HEK293T (cell line): Measurements from ENCODE around the gene ABCC6.
"Not testable (repeated sequence)": the region's sequence is repeated elsewhere in the genome, so short reads cannot be mapped to it uniquely, and the experiment has no call there.

ENCODE experiments used
- CTCF ChIA-PET: fragments of 350-600 bp; formaldehyde crosslinking; extraction: SDS; loops from one replicate; lab custom pipeline; 2021; ENCODE audit warnings: antibody characterized with exemption, inconsistent platforms; lab: Yijun Ruan, JAX
- POLR2A ChIA-PET: fragments of 350-600 bp; formaldehyde crosslinking; extraction: SDS; loops from one replicate; lab custom pipeline; 2020; ENCODE audit warnings: antibody characterized with exemption, inconsistent platforms; lab: Yijun Ruan, JAX
- DNase-seq: peaks from one replicate; pipeline ENCODE4 v3.0.0; 2012; ENCODE audit warnings: mixed read lengths; ENCODE audit errors: extremely low spot score
- ARNT ChIP-seq: fragments of 450-650 bp; IDR thresholded peaks from 2 replicates; pipeline ENCODE4 v1.6.1; 2017; ENCODE audit warnings: mild to moderate bottlenecking
- BHLHE40 ChIP-seq: fragments of 450-650 bp; IDR thresholded peaks from 2 replicates; pipeline ENCODE4 v1.6.1; 2016; ENCODE audit warnings: mild to moderate bottlenecking, moderate library complexity, borderline replicate concordance
- CTBP1 ChIP-seq: fragments of 450-650 bp; IDR thresholded peaks from 2 replicates; pipeline ENCODE4 v1.6.1; 2016; ENCODE audit warnings: borderline replicate concordance
- ELF4 ChIP-seq: fragments of 450-650 bp; IDR thresholded peaks from 2 replicates; pipeline ENCODE4 v1.6.1; 2017; ENCODE audit warnings: antibody characterized with exemption
- FOXA1 ChIP-seq: fragments of 450-650 bp; IDR thresholded peaks from 2 replicates; pipeline ENCODE4 v1.6.1; 2016; ENCODE audit warnings: mild to moderate bottlenecking
- FOXK2 ChIP-seq: fragments of 450-650 bp; IDR thresholded peaks from 2 replicates; pipeline ENCODE4 v1.6.1; 2016; ENCODE audit warnings: mild to moderate bottlenecking
- FOXM1 ChIP-seq: fragments of 450-650 bp; IDR thresholded peaks from 2 replicates; pipeline ENCODE4 v1.6.1; 2017; ENCODE audit warnings: mild to moderate bottlenecking, borderline replicate concordance
- HDGF ChIP-seq: fragments of 450-650 bp; IDR thresholded peaks from 2 replicates; pipeline ENCODE4 v1.6.1; 2017; ENCODE audit warnings: antibody characterized with exemption, borderline replicate concordance
- L3MBTL2 ChIP-seq: fragments of 450-650 bp; conservative IDR thresholded peaks from 2 replicates; pipeline ENCODE4 v1.6.1; 2016; ENCODE audit warnings: mild to moderate bottlenecking
- LEF1 ChIP-seq: fragments of 450-650 bp; IDR thresholded peaks from 2 replicates; pipeline ENCODE4 v1.6.1; 2017; ENCODE audit warnings: mild to moderate bottlenecking, borderline replicate concordance
- NFRKB ChIP-seq: fragments of 450-650 bp; IDR thresholded peaks from 2 replicates; pipeline ENCODE4 v1.6.1; 2016; ENCODE audit warnings: mild to moderate bottlenecking, moderate library complexity
- SP1 ChIP-seq: fragments of 450-650 bp; IDR thresholded peaks from 2 replicates; pipeline ENCODE4 v1.6.1; 2017
- SUZ12 ChIP-seq: fragments of 450-650 bp; IDR thresholded peaks from 2 replicates; pipeline ENCODE4 v1.6.1; 2016; ENCODE audit warnings: mild to moderate bottlenecking
- TARDBP ChIP-seq: fragments of 450-650 bp; IDR thresholded peaks from 2 replicates; pipeline ENCODE4 v1.6.1; 2016
- ZNF384 ChIP-seq: fragments of 450-650 bp; IDR thresholded peaks from 2 replicates; pipeline ENCODE4 v1.6.1; 2016
- TF ChIP-seq, protein P1 (sequence below): fragments of 450-650 bp; IDR thresholded peaks from 2 replicates; pipeline ENCODE4 v1.6.1; 2016

The ABCC6 gene

DNA sequence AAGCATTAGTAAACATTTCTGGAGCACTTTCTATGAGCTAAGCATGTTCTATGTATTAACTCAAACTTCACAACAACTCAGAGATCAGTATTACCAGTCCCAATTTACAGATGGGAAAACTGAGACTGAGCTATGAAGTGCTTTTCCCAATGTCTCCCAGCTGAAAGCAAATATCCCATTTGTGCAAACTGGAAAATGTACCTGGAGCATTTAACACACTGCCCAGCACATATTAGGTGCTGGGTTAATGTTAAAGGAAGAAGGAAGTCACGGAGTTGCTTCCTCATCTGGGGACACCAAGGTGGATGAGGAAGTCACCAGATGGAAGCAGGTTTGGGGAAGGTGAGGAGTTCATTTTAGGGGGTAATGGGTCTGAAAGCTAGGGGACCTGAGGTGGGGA lies 66.1 kb downstream of the ABCC6 start:
- DNase-seq, result no peak
- ChIA-PET CTCF (interaction anchor here (0.6 kb wide), 1 partner anchor 283 kb away, joined by 4 read pairs; no protein-coding TSS in a partner anchor), POLR2A (no interaction called here)
- TF ChIP-seq SP1 (no peak), NFRKB (no peak), CTBP1 (no peak), FOXA1 (no peak), ELF4 (no peak)

DNA sequence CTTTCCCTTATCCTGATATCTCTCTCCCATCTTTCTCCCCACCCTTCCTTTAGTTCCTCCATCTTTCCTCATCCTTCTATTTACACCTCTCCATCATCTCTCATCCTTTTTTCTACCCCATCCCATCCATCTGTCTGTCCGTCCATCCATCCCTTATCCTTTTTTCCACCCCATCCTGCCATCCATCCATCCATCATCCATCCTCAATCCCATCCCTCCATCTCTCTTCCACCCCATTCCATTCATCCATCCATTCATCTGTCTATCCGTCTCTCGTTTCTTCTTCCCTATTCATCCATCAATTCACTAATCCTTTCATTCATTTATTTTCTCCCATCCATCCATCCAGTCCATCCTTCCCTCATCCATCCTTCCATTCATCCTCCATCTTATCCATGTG lies 68.1 kb downstream of the ABCC6 start:
- ChIA-PET CTCF (no interaction called here), POLR2A (no interaction called here)
- TF ChIP-seq HDGF (no peak), ARNT (no peak), NFRKB (no peak), TARDBP (no peak), FOXA1 (no peak), SUZ12 (no peak), FOXM1 (no peak), BHLHE40 (no peak), CTBP1 (no peak)
- TF ChIP-seq, protein P1, sequence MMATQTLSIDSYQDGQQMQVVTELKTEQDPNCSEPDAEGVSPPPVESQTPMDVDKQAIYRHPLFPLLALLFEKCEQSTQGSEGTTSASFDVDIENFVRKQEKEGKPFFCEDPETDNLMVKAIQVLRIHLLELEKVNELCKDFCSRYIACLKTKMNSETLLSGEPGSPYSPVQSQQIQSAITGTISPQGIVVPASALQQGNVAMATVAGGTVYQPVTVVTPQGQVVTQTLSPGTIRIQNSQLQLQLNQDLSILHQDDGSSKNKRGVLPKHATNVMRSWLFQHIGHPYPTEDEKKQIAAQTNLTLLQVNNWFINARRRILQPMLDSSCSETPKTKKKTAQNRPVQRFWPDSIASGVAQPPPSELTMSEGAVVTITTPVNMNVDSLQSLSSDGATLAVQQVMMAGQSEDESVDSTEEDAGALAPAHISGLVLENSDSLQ, result no peak
- DNase-seq, result no peak

DNA sequence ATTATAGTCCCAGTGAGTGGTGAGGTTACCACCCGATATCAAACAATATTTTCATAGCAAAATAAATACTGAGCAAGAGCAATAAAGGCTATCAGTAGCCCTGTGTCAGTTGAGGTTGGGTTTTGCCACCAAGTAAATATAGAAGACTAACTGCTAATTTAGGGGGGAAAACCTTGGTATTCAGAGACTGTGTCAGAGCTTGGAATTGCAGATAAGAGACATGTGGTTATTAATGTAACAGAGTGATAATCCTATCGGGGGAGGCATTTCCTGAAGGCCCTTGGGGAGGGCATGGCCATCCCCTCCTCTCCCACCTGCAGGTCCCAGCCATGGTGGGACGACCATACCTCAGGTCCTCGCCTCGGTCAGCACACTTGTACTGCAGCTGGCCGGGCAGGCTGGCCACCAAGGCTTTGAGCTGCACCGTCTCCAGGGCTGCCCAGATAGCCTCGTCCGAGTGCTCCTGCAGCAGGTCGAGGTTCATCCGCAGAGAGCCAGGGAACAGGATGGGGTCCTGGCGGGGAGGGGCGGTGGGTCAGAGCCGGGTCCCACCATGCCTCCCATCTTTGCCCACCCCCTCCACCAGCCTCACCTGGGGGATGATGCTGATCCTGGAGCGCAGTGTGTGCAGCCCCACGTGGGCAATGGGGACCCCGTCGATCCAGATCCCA lies 68.9 kb downstream of the ABCC6 start:
- no peak for DNase-seq
- CTCF ChIA-PET, result no interaction called here
- TF ChIP-seq BHLHE40 (no peak), SUZ12 (no peak), TARDBP (no peak), LEF1 (no peak), FOXM1 (no peak), ZNF384 (no peak), ELF4 (no peak), FOXK2 (no peak), HDGF (no peak), L3MBTL2 (no peak), SP1 (no peak), NFRKB (no peak), ARNT (no peak), CTBP1 (no peak), FOXA1 (no peak)
- TF ChIP-seq, protein P1, result no peak
- POLR2A ChIA-PET, result no interaction called here

DNA sequence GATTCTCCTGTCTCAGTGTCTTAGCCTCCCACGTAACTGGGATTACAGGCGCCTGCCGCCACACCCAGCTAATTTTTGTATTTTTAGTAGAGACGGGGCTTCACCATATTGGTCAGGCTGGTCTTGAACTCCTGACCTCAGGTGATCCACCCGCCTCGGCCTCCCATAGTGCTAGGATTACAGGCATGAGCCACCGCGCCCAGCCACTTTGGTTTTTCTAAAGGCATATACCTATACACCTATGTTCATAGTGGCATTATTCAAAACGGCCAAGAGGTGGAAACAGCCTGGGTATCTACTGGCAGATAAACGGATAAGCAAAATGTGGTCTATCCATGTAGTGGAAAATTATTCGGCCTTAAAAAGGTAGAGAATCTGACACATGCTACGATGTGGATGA lies 70.3 kb downstream of the ABCC6 start:
- DNase-seq, POLR2A ChIA-PET, CTCF ChIA-PET: not testable (repeated sequence)

DNA sequence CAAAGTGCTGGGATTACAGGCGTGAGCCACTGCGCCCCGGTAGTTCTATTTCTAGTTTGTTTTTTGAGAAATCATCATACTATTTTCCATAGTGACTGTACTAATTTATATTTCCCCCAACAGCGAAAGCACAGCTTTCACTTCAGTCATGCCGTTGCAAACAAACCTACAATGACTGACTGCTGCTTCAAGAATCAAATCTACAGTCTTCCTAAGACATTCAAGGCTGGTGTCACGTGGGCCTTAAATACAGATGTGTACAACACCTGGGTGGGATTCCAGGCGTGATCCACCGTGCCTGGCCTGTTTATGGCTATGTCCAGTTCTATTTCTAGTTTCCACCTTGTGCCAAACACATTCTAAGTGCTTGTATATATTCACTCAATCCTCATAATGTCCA lies 72.0 kb downstream of the ABCC6 start:
- no peak for TF ChIP-seq HDGF
- TF ChIP-seq FOXK2, result no peak
- no peak for TF ChIP-seq BHLHE40
- TF ChIP-seq, protein P1, result no peak
- TF ChIP-seq SP1, result no peak
- no peak for TF ChIP-seq L3MBTL2
- no peak for TF ChIP-seq FOXM1
- no peak for TF ChIP-seq FOXA1
- no peak for TF ChIP-seq ZNF384
- TF ChIP-seq TARDBP, result no peak
- TF ChIP-seq SUZ12, result no peak
- TF ChIP-seq ARNT, result no peak
- TF ChIP-seq CTBP1, result no peak
- TF ChIP-seq LEF1, result no peak
- TF ChIP-seq NFRKB, result no peak
- no peak for TF ChIP-seq ELF4
- no peak for DNase-seq
- CTCF ChIA-PET, result interaction anchor here (1.0 kb wide), 1 partner anchor 29 kb away, joined by 3 read pairs; no protein-coding TSS in a partner anchor
- POLR2A ChIA-PET, result no interaction called here

DNA sequence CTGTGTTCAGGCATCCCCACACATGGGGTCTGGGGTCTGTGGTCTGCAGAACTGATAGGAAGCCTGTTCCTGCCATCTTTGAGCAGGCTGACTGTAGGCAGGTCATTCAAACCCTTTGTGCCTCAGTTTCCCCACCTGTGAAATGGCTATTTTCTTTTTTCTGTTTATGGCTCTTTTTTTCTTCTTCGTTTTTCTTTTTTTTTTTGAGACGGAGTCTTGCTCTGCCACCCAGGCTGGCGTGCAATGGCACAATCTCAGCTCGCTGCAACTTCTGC lies 72.5 kb downstream of the ABCC6 start:
- POLR2A ChIA-PET, result no interaction called here
- CTCF ChIA-PET, result no interaction called here
- DNase-seq, result no peak
- no peak for TF ChIP-seq TARDBP

DNA sequence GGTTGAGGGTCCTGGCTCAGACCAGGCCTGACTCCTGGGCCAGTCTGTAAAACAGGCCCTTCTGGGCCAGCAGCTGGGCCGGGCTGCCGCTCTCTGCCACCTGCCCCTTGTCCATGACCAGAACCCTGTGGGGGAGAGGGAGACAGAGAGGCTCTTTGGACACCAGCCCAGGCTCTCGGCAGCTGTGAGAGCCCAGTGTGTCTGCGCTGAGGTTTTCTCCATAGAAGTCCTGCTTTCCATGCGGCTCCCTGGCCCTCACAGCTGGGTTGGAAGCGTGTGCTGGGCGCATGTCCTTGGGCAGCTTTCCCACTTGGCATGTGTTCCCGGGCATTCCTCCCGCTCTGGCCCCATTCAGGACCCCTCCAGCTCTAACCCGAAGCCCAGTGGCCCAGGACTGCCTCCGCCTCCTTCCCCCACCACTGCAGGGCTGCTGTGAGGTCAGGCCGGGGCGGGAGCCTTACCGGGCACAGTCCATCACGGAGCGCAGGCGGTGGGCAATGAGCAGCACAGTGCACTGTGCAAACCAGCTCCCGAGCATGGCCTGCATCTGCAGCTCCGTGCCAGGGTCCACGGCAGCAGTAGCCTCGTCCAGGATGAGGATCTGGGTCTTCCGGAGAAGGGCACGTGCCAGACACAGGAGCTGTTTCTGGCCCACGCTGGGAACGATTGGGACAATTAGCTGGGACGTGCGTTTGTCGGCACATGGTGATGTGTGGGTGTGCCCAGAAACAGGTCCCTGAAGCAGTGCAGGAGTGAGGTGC lies 73.0 kb downstream of the ABCC6 start:
- DNase-seq, result no peak
- ChIA-PET POLR2A (no interaction called here), CTCF (no interaction called here)
- no peak for TF ChIP-seq LEF1
